GM18907 (cell line): Measurements from ENCODE around the gene TNP2.

Source experiments
- ATAC-seq: cut with Tn5 transposase; IDR thresholded peaks from one replicate; pipeline ENCODE4 v1.9.1; 2021; ENCODE audit warnings: mild to moderate bottlenecking, moderate library complexity; ENCODE audit not compliant: unreplicated experiment

The TNP2 gene

DNA sequence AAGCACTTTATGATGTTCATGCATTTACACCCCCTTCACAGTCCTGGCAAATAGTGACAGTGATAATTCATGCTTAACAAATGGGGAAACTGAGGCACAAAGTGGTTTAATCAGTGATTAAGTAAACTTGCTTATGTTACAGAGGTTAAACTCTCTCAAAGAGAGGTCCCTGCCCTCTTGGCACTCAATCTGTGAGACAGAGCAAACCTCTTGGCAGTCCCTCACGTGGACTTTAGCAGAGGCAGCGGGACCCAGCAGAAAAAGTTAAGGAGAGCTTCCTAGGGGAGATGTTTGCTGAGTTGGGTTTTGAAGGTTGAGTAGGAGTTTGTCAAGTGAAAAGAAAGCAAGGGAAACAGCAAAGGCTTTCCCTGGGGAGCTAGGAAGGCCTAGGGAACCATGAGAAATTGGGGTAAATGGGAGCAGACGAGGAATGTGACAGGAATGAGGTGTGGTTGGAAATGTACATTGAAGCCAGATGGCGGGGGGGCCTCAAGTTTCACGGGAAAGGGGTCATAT, 23.8 kb downstream of the TNP2 start:
- no peak for ATAC-seq

GRCh38 chr16:11242658-11243057, 26.5 kb downstream of the TNP2 start:
- ATAC-seq: no peak

GRCh38 chr16:11241480-11242204, 27.5 kb downstream of the TNP2 start:
- ATAC-seq: no peak

- no peak for ATAC-seq
These were observed 28.3 kb downstream of the TNP2 start for GRCh38 chr16:11240636-11241473.

DNA sequence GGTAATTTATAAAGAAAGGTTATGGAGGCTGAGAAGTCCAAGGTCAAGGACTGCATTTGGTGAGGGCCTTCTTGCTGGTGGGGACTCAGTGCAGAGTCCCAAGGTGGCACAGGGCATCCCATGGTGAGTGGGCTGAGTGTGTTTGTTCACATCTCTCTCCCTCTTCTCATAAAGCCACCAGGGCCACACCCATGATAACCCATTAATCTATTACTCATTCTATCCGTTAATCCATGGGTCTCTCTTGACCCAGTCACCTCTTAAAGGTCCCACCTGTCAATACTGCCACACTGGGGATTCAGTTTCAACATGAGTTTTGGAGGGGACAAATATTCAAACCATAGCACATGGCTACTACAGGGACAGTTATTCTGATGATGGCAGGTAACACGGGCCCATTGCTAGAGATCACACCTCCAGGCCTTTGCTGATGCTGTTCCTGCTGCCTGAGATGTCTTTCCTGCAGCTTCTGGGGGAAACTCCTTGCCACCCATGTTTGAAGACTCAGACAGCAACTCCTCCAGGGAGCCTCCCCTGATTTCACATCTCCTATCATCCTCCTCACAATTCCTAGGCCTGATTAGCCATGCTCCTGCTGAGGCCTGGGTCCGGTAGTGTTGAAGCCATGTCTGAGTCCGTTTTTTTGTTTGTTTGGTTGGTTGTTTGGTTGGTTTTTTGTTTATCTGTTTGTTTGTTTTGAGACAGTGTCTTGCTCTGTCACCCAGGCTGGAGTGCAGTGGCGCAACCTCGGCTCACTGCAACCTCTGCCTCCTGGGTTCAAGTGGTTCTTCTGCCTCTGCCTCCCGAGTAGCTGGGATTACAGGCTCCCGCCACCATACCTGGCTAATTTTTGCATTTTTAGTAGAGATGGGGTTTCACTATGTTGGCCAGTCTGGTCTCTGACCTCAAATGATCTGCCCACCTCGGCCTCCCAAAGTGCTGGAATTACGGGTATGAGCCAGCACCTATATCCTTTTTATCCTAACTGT, 29.2 kb downstream of the TNP2 start:
- ATAC-seq: no peak

DNA sequence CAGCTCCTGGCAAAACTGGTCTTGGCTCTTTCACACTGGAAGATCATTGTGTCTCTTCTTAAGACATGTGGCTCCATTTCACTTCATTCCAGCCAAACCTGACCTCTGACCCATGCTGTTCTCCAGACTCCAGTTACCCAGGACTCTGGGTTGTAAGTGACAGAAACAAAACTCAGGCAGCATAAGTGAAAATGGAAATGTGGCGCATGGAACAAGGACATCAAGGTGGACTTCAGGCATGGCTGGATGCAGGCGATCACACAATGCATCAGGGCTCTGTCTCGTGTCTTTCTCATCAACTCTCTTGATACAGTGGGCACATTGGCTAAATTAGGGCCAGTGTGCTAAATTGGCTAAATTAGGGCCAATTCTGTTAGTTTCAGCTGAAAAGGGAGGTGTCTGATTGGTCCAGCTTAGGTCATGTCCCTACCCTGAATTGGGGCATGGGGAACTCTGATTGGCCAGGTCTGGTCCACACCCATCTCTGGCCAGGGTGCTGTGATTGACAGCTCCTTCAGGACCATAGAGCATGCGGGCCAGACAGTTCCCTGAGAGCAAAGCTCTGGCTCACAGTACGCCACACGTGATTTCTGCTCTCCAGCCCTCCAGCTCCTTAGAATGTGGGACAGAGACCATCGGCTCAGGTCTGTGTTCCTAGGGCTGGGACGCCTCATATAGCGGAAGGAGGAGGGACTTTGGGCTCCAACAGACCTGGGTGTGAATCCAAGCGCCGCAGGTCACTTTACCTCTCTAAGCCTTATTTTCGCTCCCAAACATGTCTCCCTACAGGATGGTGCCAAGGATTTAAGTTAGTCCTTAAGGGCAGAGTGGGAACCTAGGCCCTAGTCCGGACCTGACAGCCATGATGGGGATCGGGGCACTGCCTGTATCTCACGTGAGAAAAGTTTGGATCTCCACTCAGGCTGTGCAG, 30.6 kb downstream of the TNP2 start:
- no peak for ATAC-seq

- no peak for ATAC-seq
These were observed 32.5 kb downstream of the TNP2 start for GRCh38 chr16:11236461-11237254.

DNA sequence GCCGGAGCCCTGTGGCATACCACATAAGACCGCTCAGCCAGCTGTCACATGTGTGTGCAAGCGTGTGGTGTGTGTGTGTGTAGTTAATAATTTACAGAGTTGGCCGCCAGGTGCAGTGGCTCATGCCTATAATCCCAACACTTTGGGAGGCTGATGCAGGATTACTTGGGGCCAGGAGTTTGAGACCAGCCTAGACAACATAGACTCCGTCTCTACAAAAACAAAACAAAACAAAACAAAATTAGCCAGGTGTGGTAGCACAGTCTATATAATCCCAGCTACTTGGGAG, 33.5 kb downstream of the TNP2 start:
- ATAC-seq: peak; percentile 31

- no peak for ATAC-seq
These were observed 34.0 kb downstream of the TNP2 start for GRCh38 chr16:11234884-11235702.

DNA sequence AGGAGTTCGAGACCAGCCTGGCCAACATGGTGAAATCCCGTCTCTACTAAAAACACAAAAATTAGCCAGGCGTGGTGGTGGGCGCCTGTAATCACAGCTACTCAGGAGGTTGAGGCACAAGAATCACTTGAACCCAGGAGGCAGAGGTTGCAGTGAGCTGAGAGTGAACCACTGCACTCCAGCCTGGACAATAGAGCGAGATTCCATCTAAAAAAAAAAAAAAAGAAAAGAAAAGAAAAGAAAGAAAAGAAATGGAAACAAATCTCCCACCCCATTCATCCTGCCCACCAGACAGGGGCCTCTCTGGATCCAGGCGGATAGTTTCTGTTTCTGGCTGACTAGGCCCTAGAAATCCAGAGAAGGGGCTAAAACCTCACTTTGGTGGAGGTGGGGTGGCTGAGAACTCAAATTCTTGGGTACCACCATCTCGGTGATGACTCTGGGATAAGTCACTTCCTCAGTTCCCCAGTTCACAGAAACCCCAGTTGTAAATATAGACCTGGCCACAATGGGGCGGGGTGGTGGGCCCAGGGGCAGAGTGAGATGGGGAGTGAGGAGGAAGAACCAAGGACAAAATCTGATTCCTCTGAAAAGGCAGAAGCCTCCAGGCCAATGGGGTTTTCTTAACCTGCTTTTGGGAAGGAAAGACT, 35.3 kb downstream of the TNP2 start:
- no peak for ATAC-seq

GRCh38 chr16:11232852-11233726, 36.0 kb downstream of the TNP2 start:
- ATAC-seq: peak; percentile 54

DNA sequence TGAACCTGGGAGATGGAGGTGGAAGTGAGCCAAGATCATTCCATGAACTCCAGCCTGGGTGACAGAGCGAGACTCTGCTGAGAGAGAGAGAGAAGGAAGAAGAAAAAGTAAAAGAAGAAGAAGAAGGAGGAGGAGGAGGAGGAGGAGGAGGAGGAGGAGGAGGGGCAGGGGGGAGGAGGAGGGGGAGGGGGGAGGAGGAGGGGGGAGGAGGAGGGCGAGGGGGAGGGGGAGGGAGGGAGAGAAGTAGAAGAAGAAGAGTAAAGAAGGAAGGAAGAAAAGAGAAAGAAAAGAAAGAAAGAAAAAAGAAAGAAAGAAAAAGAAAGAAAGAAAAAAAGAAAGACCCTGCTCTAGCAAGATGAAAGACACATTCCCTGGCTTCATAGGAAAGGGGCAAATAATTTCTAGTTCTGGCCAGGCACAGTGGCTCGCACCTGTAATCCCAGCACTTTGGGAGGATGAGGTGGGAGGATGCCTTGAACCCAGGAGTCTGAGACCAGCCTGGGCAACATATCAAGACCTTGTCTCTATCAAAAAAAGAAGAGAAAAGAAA, 36.7 kb downstream of the TNP2 start:
- no peak for ATAC-seq

DNA sequence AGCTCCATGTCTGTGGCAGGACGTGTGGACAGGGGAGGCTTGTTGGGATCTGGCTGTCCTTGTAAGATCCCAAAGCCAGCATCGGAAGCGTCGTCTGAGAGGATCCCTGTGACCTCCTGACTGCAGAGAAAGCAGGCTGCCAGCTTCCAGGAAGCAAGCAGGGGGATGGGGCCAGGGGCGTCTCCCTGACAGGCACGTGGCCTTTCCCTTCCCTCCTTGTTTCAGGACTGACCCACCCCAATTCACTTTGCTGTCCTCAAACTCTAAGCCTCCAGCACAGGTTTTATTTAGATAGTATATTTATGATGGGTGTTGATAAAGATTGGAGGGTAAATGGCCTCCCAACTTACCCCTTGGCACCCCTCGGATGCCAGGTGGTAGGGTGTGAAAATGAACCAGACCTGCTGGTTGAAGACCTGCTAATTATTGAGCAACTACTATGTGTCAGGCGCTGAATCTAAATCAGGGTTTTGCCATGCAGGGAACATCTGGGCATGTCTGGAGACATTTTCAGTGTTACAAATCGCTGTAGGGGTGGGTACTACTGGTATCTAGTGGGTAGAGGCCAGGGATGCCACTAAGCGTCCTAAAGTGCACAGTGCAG, 37.7 kb downstream of the TNP2 start:
- no peak for ATAC-seq

DNA sequence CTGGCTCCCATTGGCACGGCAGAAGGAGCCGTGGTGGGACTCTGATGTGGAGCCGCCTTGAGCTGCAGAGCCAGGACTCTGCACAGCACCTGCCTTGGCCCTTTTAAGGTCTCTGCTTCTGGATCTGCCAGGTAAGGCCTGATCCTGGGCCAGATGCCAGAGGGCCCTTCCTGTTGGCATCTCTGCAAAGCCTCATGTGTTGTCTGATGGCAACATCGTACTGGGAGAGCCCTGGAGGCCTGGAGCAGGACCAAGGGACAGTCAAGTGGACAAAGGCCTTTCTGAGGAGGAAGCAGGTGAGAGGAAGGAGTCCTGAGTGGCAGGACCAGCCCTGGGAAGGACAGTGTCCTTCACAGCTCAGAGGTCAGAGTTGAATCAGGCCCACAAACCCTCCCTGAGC, 39.2 kb downstream of the TNP2 start:
- no peak for ATAC-seq

DNA sequence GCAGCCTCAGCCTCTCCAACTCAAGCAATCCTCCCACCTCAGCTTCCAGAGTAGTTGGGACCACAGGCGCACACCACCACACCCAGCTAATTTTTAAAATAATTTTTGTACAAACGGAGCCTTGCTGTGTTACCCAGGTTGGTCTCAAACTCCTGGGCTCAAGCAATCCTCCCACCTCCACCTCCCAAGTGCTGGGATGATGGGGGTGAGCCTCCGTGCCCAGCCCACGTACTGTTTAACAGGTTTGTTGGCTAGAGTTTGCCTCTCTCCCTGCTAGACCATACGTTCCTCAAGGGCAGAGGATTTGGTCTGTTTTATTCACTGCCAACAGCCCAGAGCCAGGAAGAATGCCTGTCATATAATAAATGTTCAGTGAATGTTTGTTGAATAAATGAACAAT, 39.7 kb downstream of the TNP2 start:
- no peak for ATAC-seq
